GM19025 (cell line): ENCODE results near the gene GLS.
"Not testable (repeated sequence)": the region's sequence is repeated elsewhere in the genome, so short reads cannot be mapped to it uniquely, and the experiment has no call there.

Source experiments
- ATAC-seq: cut with Tn5 transposase; IDR thresholded peaks from one replicate; pipeline ENCODE4 v1.9.1; 2021; ENCODE audit warnings: mild to moderate bottlenecking, low read depth, moderate library complexity; ENCODE audit not compliant: unreplicated experiment

GLS gene

DNA sequence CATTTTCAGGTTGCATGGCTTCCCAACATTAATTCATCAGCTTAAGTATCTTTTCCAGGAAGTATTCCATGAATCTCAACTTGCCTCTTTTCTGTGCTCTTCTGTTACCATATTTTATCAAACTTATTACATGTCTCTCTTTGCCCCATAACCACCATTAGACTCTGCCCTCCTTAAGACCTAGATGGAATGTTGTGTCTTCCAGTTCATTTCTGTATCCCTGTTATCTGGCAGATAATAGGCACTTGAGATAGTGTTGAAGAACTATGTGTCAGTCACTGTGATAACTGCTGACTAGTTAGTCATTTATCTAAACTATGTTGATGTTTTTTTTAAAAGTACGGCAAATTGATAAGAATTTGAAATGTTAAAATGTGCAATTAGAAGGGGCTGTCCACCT lies 41.8 kb downstream of the GLS start:
- no peak for ATAC-seq

DNA sequence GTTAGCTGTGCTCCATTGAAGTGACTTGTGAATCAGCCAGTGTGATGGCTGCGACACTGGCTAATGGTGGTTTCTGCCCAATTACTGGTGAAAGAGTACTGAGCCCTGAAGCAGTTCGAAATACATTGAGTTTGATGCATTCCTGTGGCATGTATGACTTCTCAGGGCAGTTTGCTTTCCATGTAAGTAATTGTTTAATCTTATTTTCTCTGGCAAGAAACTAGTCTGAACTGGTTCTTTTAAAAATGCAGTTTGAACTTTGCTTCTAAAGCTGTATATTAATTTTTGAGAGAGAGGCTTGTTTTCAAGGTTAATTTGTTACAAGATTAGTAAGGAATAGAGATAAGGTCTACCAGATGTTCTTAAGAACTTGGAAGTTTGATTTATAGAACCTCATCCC lies 46.7 kb downstream of the GLS start:
- no peak for ATAC-seq

DNA sequence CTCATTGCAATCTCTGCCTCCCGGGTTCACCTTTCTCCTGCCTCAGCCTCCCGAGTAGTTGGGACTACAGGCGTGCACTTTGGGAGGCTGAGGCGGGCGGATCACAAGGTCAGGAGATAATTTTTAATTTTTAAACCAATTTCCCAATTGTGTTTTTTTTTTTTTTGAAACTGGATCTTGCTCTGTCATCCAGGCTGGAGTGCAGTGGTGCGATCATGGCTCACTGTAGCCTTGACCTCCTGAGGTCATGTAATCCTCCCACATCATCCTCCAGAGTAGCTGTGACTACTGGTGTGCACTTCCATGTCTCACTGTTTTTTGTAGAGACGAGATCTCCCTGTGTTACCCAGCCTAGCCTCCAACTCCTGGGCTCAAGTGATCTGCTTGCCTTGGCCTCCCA lies 49.3 kb downstream of the GLS start:
- no peak for ATAC-seq

DNA sequence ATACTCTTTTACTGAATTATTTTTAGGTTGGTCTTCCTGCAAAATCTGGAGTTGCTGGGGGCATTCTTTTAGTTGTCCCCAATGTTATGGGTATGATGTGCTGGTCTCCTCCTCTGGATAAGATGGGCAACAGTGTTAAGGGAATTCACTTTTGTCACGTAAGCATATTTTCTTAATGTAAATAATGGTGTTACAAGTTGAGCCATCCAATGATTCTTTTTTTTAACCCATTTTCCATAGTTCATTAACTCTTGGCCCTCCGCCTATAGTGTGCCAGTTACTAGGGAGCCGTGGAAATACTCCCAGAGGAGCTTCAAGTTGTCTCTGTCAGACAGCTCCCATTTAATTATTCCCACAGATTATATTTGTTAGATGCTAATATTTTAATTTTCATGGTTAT lies 49.8 kb downstream of the GLS start:
- no peak for ATAC-seq

DNA sequence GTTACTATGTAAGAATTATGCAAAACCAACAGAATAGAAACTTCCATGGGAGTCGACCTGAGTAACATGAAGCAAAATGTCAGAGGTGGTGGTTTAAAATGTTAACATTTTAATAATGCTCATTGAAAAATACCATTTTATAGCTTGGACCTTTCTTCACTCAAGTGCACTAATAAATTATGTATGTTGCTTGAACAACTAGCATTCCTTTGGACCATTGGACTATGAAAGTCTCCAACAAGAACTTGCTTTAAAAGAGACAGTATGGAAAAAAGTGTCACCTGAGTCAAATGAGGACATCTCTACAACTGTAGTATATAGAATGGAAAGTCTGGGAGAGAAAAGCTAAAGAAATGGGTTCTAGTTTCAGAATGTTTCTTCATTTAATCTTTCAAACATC lies 51.9 kb downstream of the GLS start:
- ATAC-seq = no peak

DNA sequence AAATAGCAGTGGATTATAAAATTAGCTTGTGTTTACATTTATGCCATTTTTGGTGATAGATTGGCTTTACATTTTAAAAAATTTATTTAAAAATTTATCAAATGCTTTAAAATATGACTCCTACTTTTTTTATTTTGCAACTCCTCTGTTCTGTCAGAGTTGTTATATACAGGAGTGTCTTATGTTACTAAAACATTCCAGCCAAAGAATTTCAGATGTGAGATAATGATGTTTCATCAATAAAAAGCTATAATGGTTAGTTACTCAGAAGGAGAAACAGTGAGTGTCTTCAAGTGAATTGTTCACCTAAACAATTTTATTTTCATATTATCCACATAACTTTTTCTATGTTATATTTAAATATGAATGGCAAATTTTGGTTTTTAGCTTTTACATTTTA lies 52.7 kb downstream of the GLS start:
- no peak for ATAC-seq

DNA sequence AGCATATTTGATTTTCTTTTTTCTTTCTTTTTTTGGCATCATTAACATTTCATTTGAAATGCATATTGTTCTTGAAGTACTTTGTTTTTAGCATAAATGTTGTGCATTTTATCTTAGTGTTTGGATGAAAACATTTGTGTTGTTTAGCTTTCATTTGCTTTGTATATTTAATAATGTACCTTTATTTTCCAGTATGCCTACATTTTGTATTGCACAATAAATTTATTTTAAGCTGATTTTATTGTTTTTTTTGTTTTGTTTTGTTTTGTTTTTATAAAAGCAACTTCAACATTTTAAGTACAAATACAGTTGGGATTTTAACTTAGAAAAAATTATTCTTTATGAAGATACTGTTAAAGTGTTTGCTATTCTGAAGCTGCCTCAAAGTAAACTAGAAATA lies 54.4 kb downstream of the GLS start:
- no peak for ATAC-seq

DNA sequence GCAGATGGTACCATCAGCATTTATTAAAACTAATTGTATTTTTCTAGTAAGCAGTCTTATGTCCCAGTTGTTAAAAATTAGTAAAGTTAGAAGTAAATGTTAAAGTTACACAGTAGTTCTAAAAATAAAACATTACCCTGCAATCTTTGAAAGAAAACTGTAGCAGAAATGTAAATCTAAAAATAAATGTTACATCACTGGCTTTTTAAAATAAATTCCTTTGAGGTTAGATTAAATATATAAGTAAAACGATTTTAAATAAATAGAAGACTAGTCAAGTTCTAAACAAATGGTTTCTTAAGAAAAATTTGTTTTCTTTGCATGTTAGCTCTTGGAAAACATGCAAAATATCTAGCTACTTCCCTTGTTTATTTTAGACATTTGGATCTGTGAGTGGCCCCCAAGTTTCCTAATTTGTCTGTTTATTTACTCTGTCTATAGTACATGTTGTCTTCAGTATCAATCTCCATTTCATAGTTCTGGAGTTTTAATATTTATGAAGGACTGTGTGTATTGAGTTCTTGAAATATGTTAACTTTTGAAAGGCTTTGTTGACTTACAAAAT lies 58.2 kb downstream of the GLS start:
- no peak for ATAC-seq

DNA sequence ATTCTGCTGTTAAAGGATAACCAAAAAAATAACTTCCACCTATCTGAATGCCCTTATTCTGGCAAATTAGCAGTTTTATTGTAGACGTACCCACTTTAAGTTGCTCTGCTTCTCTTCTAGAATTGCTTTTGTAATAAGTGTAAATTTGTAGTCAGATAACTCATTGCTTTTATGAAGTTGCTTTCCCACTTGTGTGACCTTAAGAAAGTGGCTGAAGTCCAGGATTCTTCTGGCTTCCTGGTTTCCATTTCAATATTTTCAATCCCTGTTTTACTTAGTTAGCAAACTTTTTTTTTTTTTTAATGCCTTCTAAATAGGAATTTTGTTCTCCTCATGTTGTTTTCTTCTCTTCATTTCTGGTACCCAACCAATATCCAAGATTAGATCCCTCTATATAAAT lies 59.8 kb downstream of the GLS start:
- no peak for ATAC-seq

DNA sequence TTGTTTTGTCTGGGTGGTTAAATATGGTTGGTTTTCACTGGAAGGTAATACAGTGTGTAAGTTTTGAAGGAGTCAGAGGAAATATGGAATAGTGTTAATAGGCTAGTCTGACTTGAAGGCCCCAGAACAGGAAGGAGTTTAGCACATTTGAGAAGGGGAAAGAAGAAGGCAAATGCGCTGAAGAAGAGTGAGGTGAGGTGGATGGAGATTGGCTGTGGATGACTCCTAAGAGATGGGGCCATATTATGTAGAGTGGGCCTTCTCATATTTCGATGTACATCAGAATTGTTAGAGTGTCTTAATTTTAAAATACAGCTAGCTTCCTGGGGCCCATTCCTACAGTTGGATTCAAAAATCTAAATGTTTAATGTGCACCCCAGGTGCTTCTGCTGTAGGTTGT lies 61.0 kb downstream of the GLS start:
- ATAC-seq = no peak

DNA sequence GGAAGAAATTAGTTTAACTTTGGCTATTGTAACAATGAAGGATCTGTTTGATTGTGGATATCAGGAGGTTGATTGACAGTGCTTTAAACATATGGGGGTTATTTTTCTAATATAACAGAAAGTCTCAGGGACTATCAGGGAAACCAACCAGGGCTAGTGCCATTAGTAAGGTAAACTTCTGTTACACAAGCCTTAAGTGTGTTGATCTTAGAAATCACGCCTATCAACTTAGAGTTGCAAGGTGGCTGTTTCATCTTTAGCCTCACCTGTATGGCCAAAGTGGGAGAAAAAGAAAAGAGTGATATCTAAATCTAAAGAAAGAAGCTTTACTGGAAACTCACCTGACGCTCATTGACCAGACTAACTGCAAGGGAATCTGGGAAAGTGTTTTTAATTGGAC lies 62.1 kb downstream of the GLS start:
- no peak for ATAC-seq

DNA sequence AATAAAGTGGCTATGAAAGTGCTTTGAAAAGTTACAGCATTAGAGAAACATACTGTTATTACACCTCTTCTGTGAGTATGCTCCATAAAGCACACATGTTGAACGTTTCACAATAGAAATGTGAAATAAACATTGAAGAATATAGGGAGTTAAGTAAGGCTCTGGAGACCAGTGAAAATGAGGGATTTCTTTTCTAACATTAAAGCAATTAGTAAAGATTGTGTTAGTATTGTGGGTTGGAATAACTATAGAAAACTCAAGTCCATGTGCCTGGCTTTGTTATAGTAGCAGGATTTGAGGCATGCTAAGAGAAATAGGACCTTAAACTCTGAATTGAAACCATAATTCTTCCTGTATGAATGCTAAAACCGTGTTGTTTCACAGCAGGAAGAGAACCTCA lies 63.1 kb downstream of the GLS start:
- ATAC-seq = no peak

DNA sequence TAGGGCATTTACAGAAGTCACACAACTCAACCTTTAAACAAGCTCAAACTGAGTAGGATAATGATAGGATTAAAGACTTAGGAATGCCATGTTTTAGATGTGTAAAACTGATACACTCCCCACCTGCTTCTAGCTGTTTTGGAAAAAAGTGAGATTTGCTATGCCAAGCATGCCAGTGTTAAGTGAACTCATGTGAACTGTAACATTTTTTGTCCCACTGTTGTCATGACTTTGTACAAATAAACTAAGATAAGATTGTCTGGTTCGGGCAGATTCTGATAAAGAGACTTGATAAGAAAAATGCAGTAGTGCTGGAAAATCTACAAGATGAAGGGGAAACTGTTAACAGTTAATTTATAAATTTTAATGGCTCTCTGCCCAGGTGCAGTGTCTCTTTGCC lies 66.5 kb downstream of the GLS start:
- ATAC-seq = no peak

DNA sequence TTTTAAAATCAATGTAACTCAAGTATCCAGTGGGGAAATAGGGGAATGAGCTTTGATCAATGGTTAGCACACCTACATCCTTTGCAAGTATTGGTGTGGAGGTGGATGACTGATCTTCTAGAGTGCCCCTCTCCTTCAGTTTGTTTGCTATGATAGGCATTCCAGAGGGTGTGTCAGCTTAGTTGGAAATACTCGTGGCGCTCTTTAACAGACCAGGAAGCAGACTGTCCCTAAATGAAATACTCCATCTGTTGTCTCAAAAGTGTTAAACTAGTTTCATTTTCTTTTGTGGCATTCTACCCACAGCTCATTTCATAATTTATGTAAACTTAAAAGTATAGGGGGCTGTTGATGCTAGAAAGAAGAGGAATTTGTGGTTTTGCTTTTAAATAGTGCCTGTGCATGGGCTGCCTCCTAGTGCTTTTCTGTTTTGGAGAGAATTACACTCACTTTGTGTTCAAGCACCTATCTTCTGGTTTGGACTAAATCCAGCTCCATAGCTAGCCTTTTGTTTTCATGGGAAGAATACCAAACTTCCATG lies 67.2 kb downstream of the GLS start:
- peak; percentile 63 for ATAC-seq

DNA sequence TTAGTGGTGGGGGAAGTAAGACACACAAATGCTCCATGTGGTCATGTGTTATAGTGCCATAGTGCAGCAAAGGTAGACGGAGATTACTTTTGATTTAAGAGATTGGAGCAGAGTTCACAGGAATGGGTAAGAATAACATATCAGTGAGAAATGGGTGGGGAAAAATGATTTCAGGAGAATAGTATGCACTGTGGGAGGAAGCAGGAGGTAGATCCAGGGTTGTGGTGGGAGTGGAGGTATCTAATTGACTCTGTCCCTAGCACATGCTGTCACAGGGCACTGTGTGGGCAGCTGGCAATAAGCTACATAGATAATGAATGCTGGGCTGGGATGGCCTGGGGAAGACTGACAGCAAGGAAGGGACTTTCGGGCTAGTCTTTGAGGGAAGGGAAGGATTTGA lies 68.0 kb downstream of the GLS start:
- no peak for ATAC-seq

DNA sequence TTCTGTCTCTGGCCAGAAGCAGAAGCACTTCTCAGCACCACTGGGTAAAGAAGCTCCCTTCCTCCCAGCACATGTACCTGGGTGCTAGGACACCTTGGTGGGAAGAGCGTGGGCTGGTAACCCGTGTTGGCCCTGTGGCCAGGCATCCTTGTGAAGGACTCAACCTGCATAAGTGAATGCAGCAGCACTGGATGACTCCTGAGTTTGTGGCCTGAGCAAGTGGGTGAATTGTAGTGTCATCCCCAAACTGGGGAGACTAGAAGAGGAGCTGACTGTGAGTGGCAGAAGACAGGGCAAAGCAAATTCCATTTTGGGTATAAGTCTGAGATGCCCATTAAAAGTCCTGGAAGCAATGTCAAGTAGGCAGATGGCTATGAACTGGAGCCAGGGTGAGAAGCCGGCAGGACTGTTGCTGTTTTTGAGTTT lies 70.0 kb downstream of the GLS start:
- no peak for ATAC-seq

DNA sequence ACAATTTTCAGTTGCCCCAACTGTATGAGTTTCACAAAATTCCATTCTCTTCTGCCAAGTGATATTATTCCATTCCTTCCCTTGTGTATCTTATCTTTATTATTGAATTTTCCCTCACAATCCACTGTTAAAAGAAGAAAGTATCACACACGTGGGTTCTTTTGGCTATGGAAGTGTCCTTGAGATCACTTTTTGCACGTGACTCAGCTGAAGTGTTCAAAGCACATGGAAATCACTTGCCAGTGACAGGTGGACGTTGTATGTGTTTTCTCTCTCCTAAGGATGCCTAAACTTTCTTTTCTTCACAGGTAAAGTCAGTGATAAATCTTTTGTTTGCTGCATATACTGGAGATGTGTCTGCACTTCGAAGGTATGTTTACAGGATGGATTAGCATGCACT lies 72.6 kb downstream of the GLS start:
- ATAC-seq = no peak

DNA sequence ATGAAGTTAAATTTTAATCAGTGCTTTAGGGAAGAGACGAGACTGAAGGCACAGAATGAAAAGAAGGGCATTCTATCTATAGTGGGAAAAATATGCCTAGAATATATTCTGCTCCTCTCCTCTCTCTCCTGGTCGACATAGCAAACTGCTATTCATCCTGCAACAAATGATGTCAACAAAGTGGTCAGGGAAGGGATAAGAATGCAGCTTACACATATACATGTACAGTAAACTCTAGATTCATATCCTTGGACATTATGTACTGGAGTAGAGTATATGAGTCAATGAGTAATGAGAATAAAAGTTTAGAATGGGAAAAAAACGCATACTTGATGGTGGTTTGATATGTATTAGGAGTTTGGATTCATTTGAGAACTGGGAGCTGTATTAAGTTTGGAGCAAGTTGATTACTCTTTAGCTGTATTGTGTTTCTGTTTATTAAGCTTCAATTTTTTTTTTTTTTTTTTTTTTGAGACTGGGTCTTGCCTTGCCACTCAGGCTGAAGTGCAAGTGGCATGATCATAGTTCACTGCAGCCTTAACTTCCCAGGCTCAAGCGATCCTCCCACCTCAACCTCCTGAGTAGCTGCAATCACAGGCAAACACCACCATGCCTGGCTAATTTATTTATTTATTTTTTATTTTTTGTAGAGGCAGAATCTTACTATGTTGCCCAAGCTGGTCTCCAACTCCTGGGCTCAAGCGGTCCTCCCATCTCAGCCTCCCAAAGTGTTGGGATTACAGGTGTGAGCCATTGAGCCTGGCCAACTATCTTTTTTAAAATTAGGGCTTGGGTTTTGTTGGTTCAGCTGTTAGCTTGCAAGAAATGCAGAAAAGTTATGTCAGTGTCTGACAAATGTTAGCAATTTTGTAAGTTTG lies 79.5 kb downstream of the GLS start:
- ATAC-seq = no peak

DNA sequence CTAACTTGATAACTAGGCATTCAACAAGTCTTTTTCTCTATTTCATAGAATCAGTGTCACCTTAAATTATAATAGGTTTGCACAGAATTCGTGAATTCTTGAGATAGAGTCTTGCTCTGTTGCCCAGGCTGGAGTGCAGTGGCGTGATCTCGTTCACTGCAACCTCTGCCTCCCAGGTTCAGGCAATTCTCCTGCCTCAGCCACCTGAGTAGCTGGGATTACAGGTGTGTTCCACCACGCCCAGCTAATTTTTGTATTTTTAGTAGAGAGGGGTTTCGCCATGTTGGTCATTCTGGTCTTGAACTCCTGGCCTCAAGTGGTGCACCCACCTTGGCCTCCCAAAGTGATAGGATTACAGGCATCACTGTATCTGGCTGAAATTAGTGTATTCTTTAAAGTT lies 80.5 kb downstream of the GLS start:
- ATAC-seq = not testable (repeated sequence)

DNA sequence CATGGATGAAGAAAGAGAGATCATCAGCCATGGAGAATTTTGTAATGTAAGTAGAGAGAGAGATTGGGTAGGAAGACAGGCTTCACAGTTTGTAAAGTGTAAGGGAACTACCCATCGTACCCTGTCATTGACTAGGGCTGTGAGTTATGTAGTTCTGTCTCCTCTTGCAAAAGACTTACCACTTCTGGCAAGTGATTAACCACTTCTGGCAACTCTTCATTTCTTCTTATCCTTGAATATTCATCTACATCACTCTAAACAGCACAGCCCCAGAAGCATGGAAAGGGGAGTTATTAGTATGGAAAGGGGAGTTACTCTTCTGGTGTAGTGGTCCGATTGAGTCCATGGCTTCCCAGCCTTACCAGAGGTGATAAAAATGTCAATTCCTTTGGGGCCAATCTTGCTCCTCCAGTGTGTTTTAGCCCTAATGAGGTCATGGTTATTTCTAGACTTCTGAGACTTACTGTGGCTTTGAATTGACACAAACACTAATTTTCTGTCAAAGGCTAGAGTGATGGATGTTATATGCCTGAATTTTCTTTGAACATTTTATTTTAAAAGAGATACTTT lies 81.4 kb downstream of the GLS start:
- no peak for ATAC-seq

DNA sequence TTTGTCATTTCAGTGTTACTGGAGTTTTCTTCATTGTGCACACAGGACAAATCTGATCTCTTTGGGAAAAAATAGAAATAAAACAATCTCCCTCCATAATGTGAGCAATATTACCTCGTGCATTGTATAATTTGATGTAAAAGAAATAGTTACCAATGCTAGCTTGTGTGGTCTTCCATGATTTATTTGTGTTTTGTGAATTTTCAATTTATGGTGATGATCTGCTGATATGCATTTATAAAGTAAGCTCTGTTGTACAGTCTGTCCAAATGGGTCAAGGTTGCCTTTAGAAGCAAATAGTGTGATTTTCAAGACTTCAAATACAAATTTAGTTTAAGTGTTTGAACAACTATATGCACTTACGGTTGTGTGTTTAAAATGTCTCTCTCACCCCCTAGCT lies 82.5 kb downstream of the GLS start:
- ATAC-seq = no peak
